ENCODE results near the gene FERMT3.

The FERMT3 gene

GRCh38 chr11:64173616-64174355 is 32.7 kb upstream of the FERMT3 start (continued):
- TF ChIP-seq ZC3H10 (CRISPR knock-in tag; IDR thresholded peaks at IDR 0.05) (no peak), BACH2 (CRISPR knock-in tag; IDR thresholded peaks at IDR 0.05; ENCODE audit: borderline replicate concordance) (no peak)

GRCh38 chr11:64176751-64177150 is 29.8 kb upstream of the FERMT3 start:
- TF ChIP-seq BACH2 (CRISPR knock-in tag; IDR thresholded peaks at IDR 0.05; ENCODE audit: borderline replicate concordance) (no peak), ZNF8 (CRISPR knock-in tag; IDR thresholded peaks at IDR 0.05) (no peak), OSR1 (CRISPR knock-in tag; IDR thresholded peaks at IDR 0.05) (no peak), GLIS3 (CRISPR knock-in tag; IDR thresholded peaks at IDR 0.05) (no peak), ZNF70 (CRISPR knock-in tag; IDR thresholded peaks at IDR 0.05) (no peak), ZNF565 (CRISPR knock-in tag; conservative IDR thresholded peaks at IDR 0.05; ENCODE audit: low read depth) (no peak), ISL1 (CRISPR knock-in tag; IDR thresholded peaks at IDR 0.05) (no peak), TSHZ2 (CRISPR knock-in tag; IDR thresholded peaks at IDR 0.05) (no peak), SNAI2 (CRISPR knock-in tag; IDR thresholded peaks at IDR 0.05) (no peak)
- TF ChIP-seq, protein P1, sequence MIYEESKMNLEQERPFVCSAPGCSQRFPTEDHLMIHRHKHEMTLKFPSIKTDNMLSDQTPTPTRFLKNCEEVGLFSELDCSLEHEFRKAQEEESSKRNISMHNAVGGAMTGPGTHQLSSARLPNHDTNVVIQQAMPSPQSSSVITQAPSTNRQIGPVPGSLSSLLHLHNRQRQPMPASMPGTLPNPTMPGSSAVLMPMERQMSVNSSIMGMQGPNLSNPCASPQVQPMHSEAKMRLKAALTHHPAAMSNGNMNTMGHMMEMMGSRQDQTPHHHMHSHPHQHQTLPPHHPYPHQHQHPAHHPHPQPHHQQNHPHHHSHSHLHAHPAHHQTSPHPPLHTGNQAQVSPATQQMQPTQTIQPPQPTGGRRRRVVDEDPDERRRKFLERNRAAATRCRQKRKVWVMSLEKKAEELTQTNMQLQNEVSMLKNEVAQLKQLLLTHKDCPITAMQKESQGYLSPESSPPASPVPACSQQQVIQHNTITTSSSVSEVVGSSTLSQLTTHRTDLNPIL (CRISPR knock-in tag; IDR thresholded peaks at IDR 0.05; ENCODE audit: low read depth), result no peak
- no peak for ATAC-seq

DNA sequence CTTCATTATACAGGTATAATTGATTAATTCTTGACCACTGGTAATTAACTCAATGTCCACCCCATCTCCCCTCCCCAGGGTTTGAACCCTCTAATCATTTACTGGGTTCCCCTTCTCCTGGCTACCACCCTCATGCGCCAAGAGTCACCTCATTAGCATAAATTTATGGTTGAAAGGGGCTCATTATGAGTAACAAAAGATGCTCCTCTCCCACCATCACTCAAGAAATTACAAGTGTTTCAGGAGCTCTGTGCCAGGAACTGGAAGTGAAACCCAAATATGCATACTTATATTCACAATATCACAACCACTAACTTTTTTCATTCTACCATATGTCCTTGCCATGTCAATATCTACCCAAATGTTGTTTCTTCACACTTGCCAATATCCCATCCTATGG is 28.3 kb upstream of the FERMT3 start:
- TF ChIP-seq, protein P1 (CRISPR knock-in tag; IDR thresholded peaks at IDR 0.05; ENCODE audit: low read depth), result no peak
- TF ChIP-seq PPARA (CRISPR knock-in tag; IDR thresholded peaks at IDR 0.05; ENCODE audit: borderline replicate concordance) (no peak), ZNF565 (CRISPR knock-in tag; conservative IDR thresholded peaks at IDR 0.05; ENCODE audit: low read depth) (no peak), ZNF70 (CRISPR knock-in tag; IDR thresholded peaks at IDR 0.05) (no peak), ISL1 (CRISPR knock-in tag; IDR thresholded peaks at IDR 0.05) (no peak), SNAI2 (CRISPR knock-in tag; IDR thresholded peaks at IDR 0.05) (no peak), GLIS3 (CRISPR knock-in tag; IDR thresholded peaks at IDR 0.05) (no peak), ZFP30 (CRISPR knock-in tag; IDR thresholded peaks at IDR 0.05) (no peak), ZC3H10 (CRISPR knock-in tag; IDR thresholded peaks at IDR 0.05) (no peak)
- ATAC-seq, result no peak

DNA sequence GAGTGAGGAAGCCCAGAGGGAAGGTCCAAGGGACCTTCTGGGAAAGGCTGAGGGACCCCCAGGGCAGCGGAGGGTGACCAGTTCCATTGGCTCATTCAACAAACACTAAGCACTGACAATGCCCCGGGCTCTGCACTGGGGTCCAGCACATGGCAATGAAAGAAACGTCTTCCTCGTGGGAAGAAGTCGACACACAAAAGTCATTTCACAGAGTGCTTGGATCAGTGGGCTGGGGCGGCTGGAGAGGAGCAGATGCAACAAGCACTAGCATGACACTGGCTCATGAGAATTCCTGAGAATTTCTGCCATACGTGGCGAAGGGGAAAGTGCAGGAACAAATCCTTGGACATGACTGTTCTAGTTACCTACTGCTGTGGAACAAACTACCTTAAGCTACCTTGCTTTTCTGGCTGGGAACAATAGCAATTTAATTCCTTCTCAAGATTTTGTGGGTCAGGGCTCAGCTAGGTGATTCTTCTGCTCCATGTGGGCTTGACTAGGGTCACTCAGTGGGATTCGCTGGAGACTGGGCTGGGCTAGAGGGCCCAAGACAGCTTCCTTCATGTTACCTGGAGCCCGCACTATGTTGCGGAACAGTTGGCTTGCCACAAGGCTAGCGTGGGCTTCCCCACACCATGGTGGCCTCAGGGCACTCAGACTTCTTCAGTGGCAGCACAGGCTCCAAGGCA is 27.4 kb upstream of the FERMT3 start:
- ATAC-seq, result no peak
- TF ChIP-seq ESRRG (CRISPR knock-in tag; IDR thresholded peaks at IDR 0.05), result no peak
- no peak for TF ChIP-seq TCF4 (CRISPR knock-in tag; IDR thresholded peaks at IDR 0.05; ENCODE audit: borderline replicate concordance)
- no peak for TF ChIP-seq OSR1 (CRISPR knock-in tag; IDR thresholded peaks at IDR 0.05)
- TF ChIP-seq BACH2 (CRISPR knock-in tag; IDR thresholded peaks at IDR 0.05; ENCODE audit: borderline replicate concordance), result no peak
- TF ChIP-seq ZNF8 (CRISPR knock-in tag; IDR thresholded peaks at IDR 0.05), result no peak
- TF ChIP-seq ZNF565 (CRISPR knock-in tag; conservative IDR thresholded peaks at IDR 0.05; ENCODE audit: low read depth), result no peak
- TF ChIP-seq, protein P2, sequence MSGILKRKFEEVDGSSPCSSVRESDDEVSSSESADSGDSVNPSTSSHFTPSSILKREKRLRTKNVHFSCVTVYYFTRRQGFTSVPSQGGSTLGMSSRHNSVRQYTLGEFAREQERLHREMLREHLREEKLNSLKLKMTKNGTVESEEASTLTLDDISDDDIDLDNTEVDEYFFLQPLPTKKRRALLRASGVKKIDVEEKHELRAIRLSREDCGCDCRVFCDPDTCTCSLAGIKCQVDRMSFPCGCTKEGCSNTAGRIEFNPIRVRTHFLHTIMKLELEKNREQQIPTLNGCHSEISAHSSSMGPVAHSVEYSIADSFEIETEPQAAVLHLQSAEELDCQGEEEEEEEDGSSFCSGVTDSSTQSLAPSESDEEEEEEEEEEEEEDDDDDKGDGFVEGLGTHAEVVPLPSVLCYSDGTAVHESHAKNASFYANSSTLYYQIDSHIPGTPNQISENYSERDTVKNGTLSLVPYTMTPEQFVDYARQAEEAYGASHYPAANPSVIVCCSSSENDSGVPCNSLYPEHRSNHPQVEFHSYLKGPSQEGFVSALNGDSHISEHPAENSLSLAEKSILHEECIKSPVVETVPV (CRISPR knock-in tag; IDR thresholded peaks at IDR 0.05), result no peak
- TF ChIP-seq TOX (CRISPR knock-in tag; IDR thresholded peaks at IDR 0.05; ENCODE audit: borderline replicate concordance), result no peak
- TF ChIP-seq ZC3H10 (CRISPR knock-in tag; IDR thresholded peaks at IDR 0.05), result no peak
- no peak for TF ChIP-seq TSHZ2 (CRISPR knock-in tag; IDR thresholded peaks at IDR 0.05)
- no peak for TF ChIP-seq ZFP3 (CRISPR knock-in tag; IDR thresholded peaks at IDR 0.05)
- TF ChIP-seq PATZ1 (CRISPR knock-in tag; IDR thresholded peaks at IDR 0.05; ENCODE audit: borderline replicate concordance), result no peak
